Glutamatergic neuron (in vitro differentiated cells): ENCODE results near the gene GNPTAB. TPM values are rescaled to one million over a fixed set of nuclear protein-coding genes. Genes with fewer than 3 reads are reported as not detected.

Source experiments
- DNase-seq: peaks from one replicate; pipeline ENCODE4 v3.0.0; 2022
- H3K27ac Mint-ChIP-seq: one replicate; pipeline ENCODE4 v1.8.0; 2020; ENCODE audit warnings: mild to moderate bottlenecking, mixed read lengths, inconsistent platforms; ENCODE audit not compliant: unreplicated experiment
- H3K27me3 Mint-ChIP-seq: one replicate; pipeline ENCODE4 v1.8.0; 2020; ENCODE audit warnings: mild to moderate bottlenecking, moderate library complexity, mixed read lengths, inconsistent platforms; ENCODE audit not compliant: unreplicated experiment
- H3K36me3 Mint-ChIP-seq: one replicate; pipeline ENCODE4 v1.8.0; 2020; ENCODE audit warnings: mild to moderate bottlenecking, mixed read lengths, inconsistent platforms; ENCODE audit not compliant: unreplicated experiment
- H3K4me1 Mint-ChIP-seq: one replicate; pipeline ENCODE4 v1.8.0; 2020; ENCODE audit warnings: mild to moderate bottlenecking, low read depth, mixed read lengths, inconsistent platforms; ENCODE audit not compliant: unreplicated experiment
- H3K4me3 Mint-ChIP-seq: one replicate; pipeline ENCODE4 v1.8.0; 2020; ENCODE audit warnings: mild to moderate bottlenecking, mixed read lengths, inconsistent platforms; ENCODE audit not compliant: unreplicated experiment
- H3K9me3 Mint-ChIP-seq: one replicate; pipeline ENCODE4 v1.8.0; 2020; ENCODE audit warnings: mild to moderate bottlenecking, moderate library complexity, mixed read lengths, inconsistent platforms; ENCODE audit not compliant: unreplicated experiment
- total RNA-seq: library from RNA; stranded (reverse); fragmentation: NEBNext Ultra II Directional; extraction: Animal tissue kit (Norgen Biotek cat#: 25700); gene quantifications from one replicate; pipeline ENCODE4 v1.2.1, GENCODE V29; 2021; ENCODE audit not compliant: unreplicated experiment
- TF ChIP-seq, protein P1 (sequence below): fragments of 200-600 bp; sonication (generic); IDR thresholded peaks from one replicate; pipeline ENCODE4 v1.5.0; 2021; ENCODE audit not compliant: partially characterized antibody, unreplicated experiment

The GNPTAB gene
- total RNA-seq, 1 donor from 2014 or later = 20.6 TPM

DNA sequence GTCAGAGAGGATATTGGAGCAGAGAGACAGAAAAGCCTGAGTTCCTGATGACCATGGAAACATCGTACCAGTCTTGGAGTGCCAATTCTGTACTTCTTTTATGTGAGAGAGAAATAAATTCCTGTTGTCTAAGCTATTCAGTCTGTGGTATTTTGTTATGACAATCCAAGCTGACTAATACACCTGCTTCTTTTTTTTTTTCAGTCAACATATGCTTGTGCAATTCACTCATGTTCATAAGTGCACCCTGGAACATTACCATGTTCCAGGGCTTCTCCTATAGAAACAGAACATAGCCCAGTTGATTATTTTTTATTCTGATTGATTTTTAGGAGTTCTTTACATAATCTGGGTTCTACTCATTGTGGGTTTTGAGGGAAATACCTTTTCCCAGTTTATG, 135.1 kb downstream of the GNPTAB start:
- no peaks in the 10 kb centered on the region for H3K36me3 Mint-ChIP-seq
- no peak for DNase-seq
- peaks cover 9% of the 10 kb centered on the region for H3K4me1 Mint-ChIP-seq
- H3K27ac Mint-ChIP-seq = no peak overlapping the region
- TF ChIP-seq, protein P1, sequence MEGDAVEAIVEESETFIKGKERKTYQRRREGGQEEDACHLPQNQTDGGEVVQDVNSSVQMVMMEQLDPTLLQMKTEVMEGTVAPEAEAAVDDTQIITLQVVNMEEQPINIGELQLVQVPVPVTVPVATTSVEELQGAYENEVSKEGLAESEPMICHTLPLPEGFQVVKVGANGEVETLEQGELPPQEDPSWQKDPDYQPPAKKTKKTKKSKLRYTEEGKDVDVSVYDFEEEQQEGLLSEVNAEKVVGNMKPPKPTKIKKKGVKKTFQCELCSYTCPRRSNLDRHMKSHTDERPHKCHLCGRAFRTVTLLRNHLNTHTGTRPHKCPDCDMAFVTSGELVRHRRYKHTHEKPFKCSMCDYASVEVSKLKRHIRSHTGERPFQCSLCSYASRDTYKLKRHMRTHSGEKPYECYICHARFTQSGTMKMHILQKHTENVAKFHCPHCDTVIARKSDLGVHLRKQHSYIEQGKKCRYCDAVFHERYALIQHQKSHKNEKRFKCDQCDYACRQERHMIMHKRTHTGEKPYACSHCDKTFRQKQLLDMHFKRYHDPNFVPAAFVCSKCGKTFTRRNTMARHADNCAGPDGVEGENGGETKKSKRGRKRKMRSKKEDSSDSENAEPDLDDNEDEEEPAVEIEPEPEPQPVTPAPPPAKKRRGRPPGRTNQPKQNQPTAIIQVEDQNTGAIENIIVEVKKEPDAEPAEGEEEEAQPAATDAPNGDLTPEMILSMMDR = no peak
- H3K9me3 Mint-ChIP-seq = peaks cover 9% of the 10 kb centered on the region
- no peak overlapping the region for H3K4me3 Mint-ChIP-seq
- peaks cover 7% of the 10 kb centered on the region for H3K27me3 Mint-ChIP-seq

Other genes starting within 250 kb of the GNPTAB start
- not detected for gene MYBPC1, start 236.0 kb downstream of the GNPTAB start, total RNA-seq
- gene CHPT1, start 133.3 kb downstream of the GNPTAB start, total RNA-seq = 9.2 TPM
- not detected for gene SYCP3, start 91.5 kb downstream of the GNPTAB start, total RNA-seq
- 0.83 TPM for gene DRAM1, start 46.6 kb upstream of the GNPTAB start, total RNA-seq
- 35.1 TPM for gene WASHC3, start 231.0 kb upstream of the GNPTAB start, total RNA-seq